Measurements from ENCODE around the gene ERI2. TPM values are rescaled to one million over a fixed set of nuclear protein-coding genes. Genes with fewer than 3 reads are reported as not detected.

ERI2 gene
- total and polyA plus RNA-seq, 2 of the 4 experiments (the other 2 are of a cell fraction), result 7.5 to 10.2 TPM

GRCh38 chr16:20826039-20826566 is 19.8 kb upstream of the ERI2 start:
- Histone ChIP-seq H2AK5ac (ENCODE audit: low read depth, low read length) (no peak overlapping the region), H4K5ac (ENCODE audit: low read depth, low read length) (no peak overlapping the region), H3K18ac (ENCODE audit: low read depth, low read length) (no peak overlapping the region), H3K36me3 (ENCODE audit: control insufficient read depth, insufficient read depth, low read length) (peaks cover 4% of the 10 kb centered on the region; the same call in 1 of the 2 replicates), H3K4me1 (ENCODE audit: control insufficient read depth, insufficient read depth, low read length) (no peaks in the 10 kb centered on the region), H3K56ac (ENCODE audit: extremely low read depth, insufficient read depth, low read length) (no peak overlapping the region), H3K14ac (replicated peaks; ENCODE audit: low read depth, low read length) (no peak overlapping the region), H2BK20ac (ENCODE audit: low read depth, low read length) (no peak overlapping the region), H3K9me1 (ENCODE audit: insufficient read depth, low read length) (no peaks in the 10 kb centered on the region), H3K4me2 (ENCODE audit: low read depth, low read length) (no peak overlapping the region), H2BK15ac (ENCODE audit: low read depth, low read length) (no peak overlapping the region), H3K79me1 (ENCODE audit: low read depth in 1 of 2, low read length in 2 of 2) (no peaks in the 10 kb centered on the region), H3K4ac (ENCODE audit: low read depth, low read length) (no peak overlapping the region), H3K9ac (ENCODE audit: low read depth, low read length) (no peak overlapping the region), H3K4me3 (ENCODE audit: insufficient read depth, low read depth, low read length) (no peak overlapping the region), H3K27ac (ENCODE audit: insufficient read depth, low read length) (no peak overlapping the region), H2AK9ac (replicated peaks; ENCODE audit: low read depth, low read length, poor library complexity) (no peak overlapping the region), H3K9me3 (ENCODE audit: control insufficient read depth, insufficient read depth, low read length) (no peaks in the 10 kb centered on the region), H3K27me3 (ENCODE audit: control insufficient read depth, insufficient read depth, low read length) (no peaks in the 10 kb centered on the region), H4K91ac (ENCODE audit: insufficient read depth, low read depth, low read length) (no peak overlapping the region), H2BK120ac (ENCODE audit: low read depth, low read length) (no peak overlapping the region), H3K23ac (ENCODE audit: low read depth, low read length) (no peak overlapping the region), H2AFZ (replicated peaks; ENCODE audit: low read length, poor library complexity) (no peak overlapping the region), H4K8ac (ENCODE audit: low read depth in 2 of 2, low read length in 2 of 2) (no peak overlapping the region), H2BK5ac (ENCODE audit: low read depth, low read length, poor library complexity, severe bottlenecking) (no peak overlapping the region), H4K20me1 (ENCODE audit: insufficient read depth, low read length) (no peaks in the 10 kb centered on the region)
- BruUV-seq (replicated peaks), result no TSS peak
- dilution Hi-C loops (cut with HindIII; ENCODE audit: low sequenced_read_pairs, unreplicated experiment) (no loop called here), in situ Hi-C loops (cut with MboI; ENCODE audit: low sequenced_read_pairs) (no loop called here), intact Hi-C loops (cut with micrococcal nuclease) (no loop called here)
- WGBS, 2 experiments (ENCODE audit: extremely low coverage in 2 of 2, insufficient read length in 1 of 2), result 41% methylated on average over 2 of the region's 3 CpGs; no CpG with 5 or more reads in 1 of the 2 experiments
- TF ChIP-seq USF2 (IDR thresholded peaks at IDR 0.05; ENCODE audit: low read depth, low read length) (no peak), MAFK (IDR thresholded peaks at IDR 0.05; ENCODE audit: low read depth, low read length) (peak; percentile 20; the same call in 1 of the 2 replicates), CEBPB (IDR thresholded peaks at IDR 0.05; ENCODE audit: low read depth, low read length) (0 out of 2 replicates have a peak, but pooled peaks have one; percentile 2), NFE2L2 (IDR thresholded peaks at IDR 0.05; ENCODE audit: low read depth, low read length) (peak; percentile 79)
- CTCF ChIA-PET, result no interaction called here
- DNase-seq, result peak; percentile 44
- ATAC-seq (ENCODE audit: low read depth), result peak; percentile 17; the same call in 1 of the 2 replicates
- POLR2A ChIA-PET (ENCODE audit: unreplicated experiment), result no interaction called here

All from IMR-90 (cell line).